ENCODE data around the gene NPVF. TPM values are rescaled to one million over a fixed set of nuclear protein-coding genes. Genes with fewer than 3 reads are reported as not detected.

Gene NPVF
- total and polyA plus RNA-seq, 2 of the 8 experiments (the other 6 are each of a cell fraction or from before 2014, with no cell fraction given) = not detected

GRCh38 chr7:25196132-25196896 lies 32.0 kb downstream of the NPVF start:
- no peak overlapping the region for H2AK5ac ChIP-seq (ENCODE audit: low read depth, low read length)
- no peak overlapping the region for H3K27ac ChIP-seq (ENCODE audit: low read depth, low read length)
- no peak overlapping the region for H2BK5ac ChIP-seq (ENCODE audit: low read depth, low read length)
- no peak overlapping the region for H3K4me2 ChIP-seq (ENCODE audit: insufficient read depth in 1 of 2, low read depth in 2 of 2, low read length in 2 of 2)
- no peak for FAIRE-seq
- H3K56ac ChIP-seq (replicated peaks; ENCODE audit: insufficient read length, low read depth, low read length) = no peak overlapping the region
- H3K36me3 ChIP-seq (ENCODE audit: control insufficient read depth in 2 of 4, insufficient read depth in 4 of 4, low read length in 3 of 4) = no peaks in the 10 kb centered on the region
- no peak overlapping the region for H3K18ac ChIP-seq (ENCODE audit: extremely low read depth, low read length)
- H3K4me1 ChIP-seq (replicated peaks in 1 of 4; ENCODE audit: control insufficient read depth in 3 of 4, insufficient read depth in 4 of 4, low read length in 3 of 4) = no peaks in the 10 kb centered on the region
- no peak overlapping the region for H3K4ac ChIP-seq (replicated peaks; ENCODE audit: insufficient read length, low read depth, low read length)
- no peak for DNase-seq (ENCODE audit: low read depth in 1 of 2, low spot score in 2 of 2)
- no peak overlapping the region for H2BK120ac ChIP-seq (replicated peaks; ENCODE audit: low read depth, low read length)
- POLR2A ChIA-PET (ENCODE audit: partially characterized antibody) = no interaction called here
- peaks cover 8 to 17% of the 10 kb centered on the region in 2 experiments for H3K9me3 ChIP-seq (ENCODE audit: insufficient read depth in 2 of 2, low read depth in 1 of 2, low read length in 1 of 2)
- H2BK15ac ChIP-seq (ENCODE audit: low read length) = no peak overlapping the region
- H4K5ac ChIP-seq (ENCODE audit: insufficient read length, low read depth, low read length) = no peak overlapping the region
- no peaks in the 10 kb centered on the region for H4K20me1 ChIP-seq (replicated peaks in 1 of 2; ENCODE audit: control insufficient read depth in 1 of 2, insufficient read depth in 2 of 2, low read length in 2 of 2)
- no peak overlapping the region for H3K9ac ChIP-seq (replicated peaks in 1 of 4; ENCODE audit: extremely low read depth in 1 of 4, low read depth in 3 of 4, low read length in 3 of 4)
- no peak overlapping the region for H2AFZ ChIP-seq (ENCODE audit: low read length)
- 73% methylated on average over 4 of the region's 5 CpGs; no CpG with 5 or more reads in 1 of the 2 experiments for WGBS, 2 experiments (ENCODE audit: extremely low coverage in 1 of 2, insufficient coverage in 1 of 2, insufficient read length in 1 of 2, insufficient replicate concordance in 2 of 2, low coverage in 1 of 2, low lambda C conversion rate in 2 of 2, missing lambda C conversion rate in 1 of 2)
- H3K23me2 ChIP-seq (ENCODE audit: low read depth, low read length) = no peaks in the 10 kb centered on the region
- H3K4me3 ChIP-seq (ENCODE audit: extremely low read depth in 1 of 4, insufficient read depth in 2 of 4, low read depth in 3 of 4, low read length in 4 of 4) = no peak overlapping the region
- no peak overlapping the region for H3K14ac ChIP-seq (ENCODE audit: insufficient read length)
- H4K8ac ChIP-seq (ENCODE audit: extremely low read depth, insufficient read depth, low read length) = no peak overlapping the region
- no peaks in the 10 kb centered on the region for H3K27me3 ChIP-seq (replicated peaks in 1 of 4; ENCODE audit: control insufficient read depth in 3 of 4, extremely low read depth in 1 of 4, insufficient read depth in 3 of 4, low read length in 3 of 4)
- H3K79me2 ChIP-seq (ENCODE audit: control insufficient read depth in 1 of 2, insufficient read depth in 2 of 2, low read length in 2 of 2) = no peaks in the 10 kb centered on the region
- H2BK20ac ChIP-seq (ENCODE audit: low read length) = no peak overlapping the region
- H4K91ac ChIP-seq (replicated peaks; ENCODE audit: insufficient read length, low read length) = no peak overlapping the region
- H3K23ac ChIP-seq (ENCODE audit: insufficient read length) = no peak overlapping the region
- no peaks in the 10 kb centered on the region for H3K79me1 ChIP-seq (ENCODE audit: low read depth, low read length)
- CTCF ChIA-PET (ENCODE audit: partially characterized antibody) = interaction anchor here (0.6 kb wide), 1 partner anchor 44 kb away, joined by 3 read pairs; no protein-coding TSS in a partner anchor
- no peak overlapping the region for H2BK12ac ChIP-seq (ENCODE audit: low read depth, low read length)
- TF ChIP-seq EGR1 (IDR thresholded peaks at IDR 0.05; ENCODE audit: borderline replicate concordance, low read depth, low read length) (no peak), BACH1 (IDR thresholded peaks at IDR 0.05; ENCODE audit: low read length) (no peak), RXRA (IDR thresholded peaks at IDR 0.05; ENCODE audit: insufficient read depth, low read depth, low read length) (no peak), EZH2 (IDR thresholded peaks at IDR 0.05; ENCODE audit: low read depth, low read length, severe bottlenecking) (no peak), SIRT6 (IDR thresholded peaks at IDR 0.05; ENCODE audit: low read length) (no peak), CBX5 (IDR thresholded peaks at IDR 0.05; ENCODE audit: low read depth, low read length) (no peak), SIN3A (conservative IDR thresholded peaks at IDR 0.05 in 1 of 2, IDR thresholded peaks at IDR 0.05 in 1 of 2; ENCODE audit: low read depth in 1 of 2, low read length in 2 of 2) (no peak), SIX5 (IDR thresholded peaks at IDR 0.05; ENCODE audit: low read depth, low read length) (no peak), RNF2 (IDR thresholded peaks at IDR 0.05; ENCODE audit: borderline replicate concordance, low read depth, low read length, missing control alignments, poor library complexity, severe bottlenecking) (no peak), POU5F1 (IDR thresholded peaks at IDR 0.05; ENCODE audit: low read depth, low read length) (no peak), TBP (IDR thresholded peaks at IDR 0.05; ENCODE audit: low read depth, low read length) (no peak)
- TF ChIP-seq, protein P1, sequence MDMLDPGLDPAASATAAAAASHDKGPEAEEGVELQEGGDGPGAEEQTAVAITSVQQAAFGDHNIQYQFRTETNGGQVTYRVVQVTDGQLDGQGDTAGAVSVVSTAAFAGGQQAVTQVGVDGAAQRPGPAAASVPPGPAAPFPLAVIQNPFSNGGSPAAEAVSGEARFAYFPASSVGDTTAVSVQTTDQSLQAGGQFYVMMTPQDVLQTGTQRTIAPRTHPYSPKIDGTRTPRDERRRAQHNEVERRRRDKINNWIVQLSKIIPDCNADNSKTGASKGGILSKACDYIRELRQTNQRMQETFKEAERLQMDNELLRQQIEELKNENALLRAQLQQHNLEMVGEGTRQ (IDR thresholded peaks at IDR 0.05; ENCODE audit: low read length) = no peak

Data from H1 (cell line).